NCI-H1048 (cell line): Measurements from ENCODE around the gene CCDC68.
"Not testable (repeated sequence)": the region's sequence is repeated elsewhere in the genome, so short reads cannot be mapped to it uniquely, and the experiment has no call there.

ENCODE experiments used
- DNase-seq: peaks from one replicate; lab custom pipeline; 2025; lab: John Stamatoyannopoulos, UW

Gene CCDC68

GRCh38 chr18:54958704-54959625, at the start of gene CCDC68:
Gene CCDC68, minus strand, starts transcription at chr18:54959461. Its CDS starts 16,670 bp downstream, at chr18:54942791.
- no peak for DNase-seq

GRCh38 chr18:55007602-55008001, 48.3 kb upstream of the CCDC68 start:
- no peak for DNase-seq

- DNase-seq, result no peak
These were observed 44.4 kb upstream of the CCDC68 start for GRCh38 chr18:55003695-55004094.

- DNase-seq, result no peak
These were observed 43.0 kb upstream of the CCDC68 start for GRCh38 chr18:55002261-55002660.

GRCh38 chr18:55001394-55002024, 42.2 kb upstream of the CCDC68 start:
- no peak for DNase-seq

GRCh38 chr18:55000529-55000928, 41.3 kb upstream of the CCDC68 start:
- DNase-seq, result no peak

- no peak for DNase-seq
These were observed 39.8 kb upstream of the CCDC68 start for GRCh38 chr18:54999016-54999415.

GRCh38 chr18:54995421-54996143, 36.3 kb upstream of the CCDC68 start:
- no peak for DNase-seq

GRCh38 chr18:54991981-54992380, 32.7 kb upstream of the CCDC68 start:
- no peak for DNase-seq

- DNase-seq, result no peak
These were observed 25.6 kb upstream of the CCDC68 start for GRCh38 chr18:54984908-54985307.

- DNase-seq, result no peak
These were observed 24.5 kb upstream of the CCDC68 start for GRCh38 chr18:54983791-54984190.

- DNase-seq, result no peak
These were observed 23.9 kb upstream of the CCDC68 start for GRCh38 chr18:54983041-54983686.

GRCh38 chr18:54981076-54981475, 21.8 kb upstream of the CCDC68 start:
- DNase-seq, result no peak

GRCh38 chr18:54975598-54975997, 16.3 kb upstream of the CCDC68 start:
- DNase-seq, result no peak

GRCh38 chr18:54973046-54973445, 13.8 kb upstream of the CCDC68 start:
- no peak for DNase-seq

GRCh38 chr18:54968807-54969206, 9.5 kb upstream of the CCDC68 start:
- DNase-seq, result no peak

- DNase-seq, result not testable (repeated sequence)
These were observed 9.0 kb upstream of the CCDC68 start for GRCh38 chr18:54968237-54968636.

- no peak for DNase-seq
These were observed 8.5 kb upstream of the CCDC68 start for GRCh38 chr18:54967786-54968185.

- DNase-seq, result no peak
These were observed 5.5 kb upstream of the CCDC68 start for GRCh38 chr18:54964741-54965140.

GRCh38 chr18:54962919-54963645, 3.8 kb upstream of the CCDC68 start:
- DNase-seq, result no peak

GRCh38 chr18:54961868-54962267, 2.6 kb upstream of the CCDC68 start:
- DNase-seq, result no peak
